KMS-11 (cell line): ENCODE results near the gene COL23A1.
"Not testable (repeated sequence)": the region's sequence is repeated elsewhere in the genome, so short reads cannot be mapped to it uniquely, and the experiment has no call there.

Experiments used
- H2AFZ ChIP-seq: fragments of 200-600 bp; sonication (generic); 2 replicates; pipeline ENCODE4 v1.6.1; 2016; ENCODE audit warnings: antibody characterized with exemption, mixed run types, low read depth
- H3K27ac ChIP-seq: fragments of 200-600 bp; sonication (generic); 2 replicates; pipeline ENCODE4 v1.6.1; 2016; ENCODE audit warnings: mild to moderate bottlenecking, mixed run types
- H3K27me3 ChIP-seq: fragments of 200-600 bp; sonication (generic); 2 replicates; pipeline ENCODE4 v1.6.1; 2017; ENCODE audit warnings: mild to moderate bottlenecking, low read depth, mixed run types, moderate library complexity; ENCODE audit not compliant: insufficient read depth
- H3K36me3 ChIP-seq: fragments of 200-600 bp; sonication (generic); 2 replicates; pipeline ENCODE4 v1.6.1; 2017; ENCODE audit warnings: mild to moderate bottlenecking, mixed run types; ENCODE audit not compliant: insufficient read depth
- H3K4me1 ChIP-seq: fragments of 200-600 bp; sonication (generic); 2 replicates; pipeline ENCODE4 v1.6.1; 2016; ENCODE audit warnings: mild to moderate bottlenecking, low read depth, mixed run types; ENCODE audit not compliant: poor library complexity, severe bottlenecking
- H3K4me2 ChIP-seq: fragments of 200-600 bp; sonication (generic); 2 replicates; pipeline ENCODE4 v1.7.0; 2016; ENCODE audit warnings: mild to moderate bottlenecking, mixed run types
- H3K4me3 ChIP-seq: fragments of 200-600 bp; sonication (generic); IDR thresholded peaks from 2 replicates; pipeline ENCODE4 v1.6.1; 2017; ENCODE audit warnings: low read depth, low read length, mixed read lengths; ENCODE audit not compliant: insufficient read depth
- H3K79me2 ChIP-seq: fragments of 200-600 bp; sonication (generic); 2 replicates; pipeline ENCODE4 v1.6.1; 2016; ENCODE audit warnings: low read depth, mixed run types; ENCODE audit not compliant: insufficient read depth
- H3K9ac ChIP-seq: fragments of 200-600 bp; sonication (generic); 2 replicates; pipeline ENCODE4 v1.6.1; 2016; ENCODE audit warnings: mild to moderate bottlenecking, mixed run types
- H4K20me1 ChIP-seq: fragments of 200-600 bp; sonication (generic); 2 replicates; pipeline ENCODE4 v1.6.1; 2016; ENCODE audit warnings: mild to moderate bottlenecking, mixed run types; ENCODE audit not compliant: insufficient read depth
- TF ChIP-seq, protein P1 (sequence below): fragments of 200-600 bp; sonication (generic); conservative IDR thresholded peaks from 2 replicates; pipeline ENCODE4 v1.6.1; 2017; ENCODE audit warnings: low read depth, mild to moderate bottlenecking, antibody characterized with exemption, low read length, moderate library complexity, mixed read lengths

The COL23A1 gene

DNA sequence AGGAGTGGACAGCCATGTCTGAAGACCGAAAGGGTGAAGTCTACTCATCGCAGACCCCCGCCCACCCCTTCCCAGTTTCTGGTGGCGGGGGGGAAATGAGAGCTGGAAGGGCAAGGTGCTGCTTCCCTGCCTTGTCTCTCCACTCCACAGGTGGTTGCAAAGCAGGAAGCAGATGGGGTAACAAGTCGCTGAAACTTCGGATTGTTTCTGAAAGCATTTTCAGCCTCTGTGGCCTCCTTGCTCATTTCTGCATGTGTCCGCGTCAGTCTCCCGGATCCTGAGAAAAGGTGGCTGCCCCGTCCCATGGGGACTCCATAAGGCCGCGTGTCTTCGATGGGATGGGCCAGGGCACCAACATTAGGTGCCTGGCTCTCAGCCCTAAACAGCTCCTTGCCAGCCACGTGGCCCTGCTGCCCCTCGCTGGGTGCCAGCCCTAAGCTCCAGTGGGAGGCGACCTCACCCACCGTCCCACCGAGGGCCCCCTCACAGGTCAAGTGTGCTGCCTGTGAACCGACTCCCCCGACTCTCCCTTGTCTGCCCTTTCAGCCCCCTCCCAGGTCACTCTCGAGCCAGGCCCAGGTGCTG is 358.6 kb downstream of the COL23A1 start:
- H3K4me3 ChIP-seq = no peak overlapping the region
- H4K20me1 ChIP-seq = no peaks in the 10 kb centered on the region
- H3K79me2 ChIP-seq = peaks cover 18% of the 10 kb centered on the region; the same call in 1 of the 2 replicates
- peak overlapping the region; percentile 71; the same call in 1 of the 2 replicates for H3K9ac ChIP-seq
- no peaks in the 10 kb centered on the region for H3K27me3 ChIP-seq
- peak overlapping the region; percentile 60 for H3K4me2 ChIP-seq
- no peaks in the 10 kb centered on the region for H3K36me3 ChIP-seq
- peaks cover 6% of the 10 kb centered on the region for H3K4me1 ChIP-seq
- TF ChIP-seq, protein P1, sequence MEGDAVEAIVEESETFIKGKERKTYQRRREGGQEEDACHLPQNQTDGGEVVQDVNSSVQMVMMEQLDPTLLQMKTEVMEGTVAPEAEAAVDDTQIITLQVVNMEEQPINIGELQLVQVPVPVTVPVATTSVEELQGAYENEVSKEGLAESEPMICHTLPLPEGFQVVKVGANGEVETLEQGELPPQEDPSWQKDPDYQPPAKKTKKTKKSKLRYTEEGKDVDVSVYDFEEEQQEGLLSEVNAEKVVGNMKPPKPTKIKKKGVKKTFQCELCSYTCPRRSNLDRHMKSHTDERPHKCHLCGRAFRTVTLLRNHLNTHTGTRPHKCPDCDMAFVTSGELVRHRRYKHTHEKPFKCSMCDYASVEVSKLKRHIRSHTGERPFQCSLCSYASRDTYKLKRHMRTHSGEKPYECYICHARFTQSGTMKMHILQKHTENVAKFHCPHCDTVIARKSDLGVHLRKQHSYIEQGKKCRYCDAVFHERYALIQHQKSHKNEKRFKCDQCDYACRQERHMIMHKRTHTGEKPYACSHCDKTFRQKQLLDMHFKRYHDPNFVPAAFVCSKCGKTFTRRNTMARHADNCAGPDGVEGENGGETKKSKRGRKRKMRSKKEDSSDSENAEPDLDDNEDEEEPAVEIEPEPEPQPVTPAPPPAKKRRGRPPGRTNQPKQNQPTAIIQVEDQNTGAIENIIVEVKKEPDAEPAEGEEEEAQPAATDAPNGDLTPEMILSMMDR = no peak
- H3K27ac ChIP-seq = peak overlapping the region; percentile 48; the same call in 1 of the 2 replicates
- peak overlapping the region; percentile 64 for H2AFZ ChIP-seq

DNA sequence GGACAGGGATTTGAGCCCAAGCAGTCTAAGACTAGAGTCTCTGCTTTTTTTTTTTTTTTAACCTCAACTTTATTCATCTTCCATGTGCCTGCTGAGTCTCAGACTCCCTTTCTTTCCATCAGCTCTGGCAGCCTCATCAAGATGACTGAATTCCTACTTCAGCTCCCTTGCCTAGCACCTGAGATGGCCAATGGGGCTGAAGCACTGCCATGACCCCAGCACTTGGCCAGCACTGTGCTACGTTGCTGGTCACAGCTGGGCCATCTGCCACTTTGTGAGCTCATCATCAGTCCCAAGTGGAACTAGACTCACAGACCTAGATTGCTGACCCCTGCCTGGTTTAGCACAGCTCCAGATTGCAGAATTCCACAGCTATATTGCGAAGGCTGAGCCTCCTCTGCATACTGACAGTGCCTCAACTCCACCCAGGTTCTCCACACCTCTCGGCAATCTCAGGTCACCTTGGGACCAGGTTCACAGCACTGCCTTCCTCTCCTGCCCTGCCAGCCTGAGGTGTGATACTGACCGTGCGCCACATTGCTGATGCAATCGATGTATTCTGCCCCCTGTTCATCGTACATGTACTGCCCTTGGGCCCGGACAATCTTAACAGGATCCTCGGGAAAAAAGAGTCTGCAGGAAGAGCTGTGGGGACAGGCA is 359.2 kb downstream of the COL23A1 start:
- Histone ChIP-seq H3K9ac (peak overlapping the region; percentile 71; the same call in 1 of the 2 replicates), H3K27ac (peak overlapping the region; percentile 48; the same call in 1 of the 2 replicates), H4K20me1 (no peaks in the 10 kb centered on the region), H3K36me3 (no peaks in the 10 kb centered on the region), H3K4me3 (no peak overlapping the region), H3K4me1 (peaks cover 6% of the 10 kb centered on the region), H3K4me2 (peak overlapping the region; percentile 60), H2AFZ (no peak overlapping the region), H3K27me3 (no peaks in the 10 kb centered on the region), H3K79me2 (peaks cover 18% of the 10 kb centered on the region; the same call in 1 of the 2 replicates)
- TF ChIP-seq, protein P1 = no peak

DNA sequence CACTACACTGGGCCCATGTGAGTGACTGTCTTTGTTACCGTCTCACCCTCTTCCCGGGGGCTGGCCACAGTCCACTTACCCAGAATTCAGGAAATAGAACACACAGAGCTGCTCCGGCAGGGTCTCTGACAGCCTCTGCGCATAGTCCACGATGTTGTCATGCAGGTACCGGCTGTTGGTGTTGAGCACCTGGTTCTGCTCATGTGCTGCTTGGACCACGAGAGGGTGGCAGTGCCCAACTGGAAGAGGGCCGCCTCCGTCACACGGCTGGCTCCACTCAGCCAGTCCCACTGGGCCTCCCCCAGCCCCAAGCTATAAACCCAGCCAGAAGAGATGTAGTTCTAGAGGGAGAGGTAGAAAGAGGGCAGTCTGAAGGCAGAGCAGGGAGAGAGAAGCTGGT is 360.3 kb downstream of the COL23A1 start:
- Histone ChIP-seq H3K36me3 (no peaks in the 10 kb centered on the region), H3K4me3 (no peak overlapping the region), H3K79me2 (peaks cover 18% of the 10 kb centered on the region; the same call in 1 of the 2 replicates), H4K20me1 (no peaks in the 10 kb centered on the region), H3K4me2 (no peak overlapping the region), H3K27ac (no peak overlapping the region), H3K4me1 (peaks cover 6% of the 10 kb centered on the region), H3K9ac (no peak overlapping the region), H2AFZ (no peak overlapping the region), H3K27me3 (no peaks in the 10 kb centered on the region)
- TF ChIP-seq, protein P1 = no peak

DNA sequence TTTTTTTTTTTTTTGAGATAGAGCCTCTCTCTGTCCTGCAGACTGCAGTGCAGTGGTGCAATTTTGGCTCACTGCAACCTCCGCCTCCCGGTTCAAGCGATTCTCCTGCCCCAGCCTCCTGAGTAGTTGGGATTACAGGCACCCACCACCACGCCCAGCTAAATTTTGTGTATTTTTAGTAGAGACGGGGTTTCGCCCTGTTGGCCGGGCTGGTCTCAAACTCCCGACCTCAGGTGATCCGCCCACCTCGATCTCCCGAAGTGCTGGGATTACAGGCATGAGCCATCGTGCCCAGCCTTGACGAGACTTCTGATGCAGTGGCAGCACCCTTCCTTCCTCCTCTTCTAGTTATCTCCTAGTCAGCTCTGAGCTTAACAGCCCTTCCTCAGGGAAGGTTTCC is 361.1 kb downstream of the COL23A1 start:
- H3K4me3 ChIP-seq, H2AFZ ChIP-seq, H3K4me2 ChIP-seq, H3K27me3 ChIP-seq, H3K27ac ChIP-seq, H3K4me1 ChIP-seq, H3K9ac ChIP-seq, H3K36me3 ChIP-seq, H4K20me1 ChIP-seq: not testable (repeated sequence)
- H3K79me2 ChIP-seq = peaks cover 18% of the 10 kb centered on the region; the same call in 1 of the 2 replicates

DNA sequence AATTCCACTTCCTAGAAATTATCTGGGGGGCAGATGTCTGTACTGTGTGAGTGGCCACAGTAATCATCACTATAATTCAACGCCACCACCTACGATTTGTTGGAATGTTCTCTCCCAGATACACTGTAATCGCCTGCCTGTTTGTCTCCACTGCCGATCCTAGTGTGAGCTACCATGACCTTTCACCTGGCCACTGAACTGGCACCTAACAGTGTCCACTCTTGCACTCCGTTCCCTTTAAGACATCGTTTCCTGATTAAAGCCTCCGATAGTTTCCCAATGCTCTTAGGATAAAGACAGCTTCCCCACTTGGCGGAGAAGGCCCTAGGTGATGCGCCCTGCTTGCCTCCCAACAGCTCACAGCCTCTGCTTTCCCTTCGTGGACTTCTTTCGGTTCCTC is 361.6 kb downstream of the COL23A1 start:
- no peak overlapping the region for H3K9ac ChIP-seq
- H3K79me2 ChIP-seq = peaks cover 18% of the 10 kb centered on the region; the same call in 1 of the 2 replicates
- TF ChIP-seq, protein P1 = no peak
- H3K27me3 ChIP-seq = no peaks in the 10 kb centered on the region
- H3K4me3 ChIP-seq = no peak overlapping the region
- H4K20me1 ChIP-seq = no peaks in the 10 kb centered on the region
- no peak overlapping the region for H3K27ac ChIP-seq
- H3K4me1 ChIP-seq = peaks cover 6% of the 10 kb centered on the region
- no peak overlapping the region for H2AFZ ChIP-seq
- no peak overlapping the region for H3K4me2 ChIP-seq
- no peaks in the 10 kb centered on the region for H3K36me3 ChIP-seq
